NCI-H2029 (cell line): ENCODE results near the gene PTK7.
"Not testable (repeated sequence)": the region's sequence is repeated elsewhere in the genome, so short reads cannot be mapped to it uniquely, and the experiment has no call there.

Experiments used
- DNase-seq: peaks from one replicate; lab custom pipeline; 2025; lab: John Stamatoyannopoulos, UW

The PTK7 gene

DNA sequence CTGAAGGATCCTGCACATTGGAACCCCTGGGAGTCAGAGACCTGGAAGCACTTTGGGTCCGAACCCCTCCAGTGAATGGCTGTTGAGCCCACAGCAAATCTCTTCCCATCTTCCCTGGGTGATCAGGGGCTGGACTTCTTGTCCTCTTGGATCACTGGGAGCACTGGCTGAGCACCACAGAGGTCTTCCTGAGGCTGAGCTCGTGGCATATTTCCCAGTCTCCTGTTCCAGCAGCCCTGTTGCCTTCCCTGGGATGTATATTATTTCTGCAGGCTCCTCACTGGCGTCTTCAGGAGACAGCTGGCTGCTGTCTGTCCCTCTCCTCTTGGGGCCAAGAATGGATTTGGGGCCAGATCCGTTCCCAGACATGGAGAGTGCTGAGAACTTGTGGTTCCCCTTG is 43.4 kb downstream of the PTK7 start:
- no peak for DNase-seq

DNA sequence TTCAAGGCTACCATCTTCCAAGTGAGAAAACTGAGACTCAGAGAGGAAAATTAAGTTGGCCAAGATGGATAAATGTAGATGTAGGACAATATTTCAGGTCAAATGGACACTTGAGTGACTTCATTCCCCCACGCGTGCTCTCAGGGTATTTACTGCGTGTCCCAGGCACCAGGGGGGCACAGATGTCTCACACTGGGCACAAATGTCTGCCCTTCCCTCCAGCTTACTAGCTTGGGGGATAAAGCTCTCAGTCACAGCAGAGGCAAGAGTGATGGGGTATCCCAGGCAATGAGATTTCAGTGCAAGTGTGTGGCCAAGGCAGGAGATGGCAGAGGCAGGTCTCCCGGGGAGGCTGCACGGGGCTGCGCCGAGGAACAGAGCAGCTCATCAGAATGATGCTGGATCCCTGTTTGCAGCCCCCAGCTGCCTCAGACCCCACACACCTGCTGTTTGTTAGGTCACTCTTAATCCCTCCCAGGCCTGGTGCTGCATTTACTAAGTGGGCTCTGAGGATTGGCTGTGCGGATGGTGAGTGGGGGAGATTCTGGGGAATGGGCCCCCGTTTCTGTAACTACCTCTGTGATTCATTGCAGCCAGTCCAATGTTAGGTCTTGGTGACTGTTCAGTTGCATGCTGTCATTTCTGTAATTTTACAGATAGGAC is 44.1 kb downstream of the PTK7 start:
- no peak for DNase-seq

DNA sequence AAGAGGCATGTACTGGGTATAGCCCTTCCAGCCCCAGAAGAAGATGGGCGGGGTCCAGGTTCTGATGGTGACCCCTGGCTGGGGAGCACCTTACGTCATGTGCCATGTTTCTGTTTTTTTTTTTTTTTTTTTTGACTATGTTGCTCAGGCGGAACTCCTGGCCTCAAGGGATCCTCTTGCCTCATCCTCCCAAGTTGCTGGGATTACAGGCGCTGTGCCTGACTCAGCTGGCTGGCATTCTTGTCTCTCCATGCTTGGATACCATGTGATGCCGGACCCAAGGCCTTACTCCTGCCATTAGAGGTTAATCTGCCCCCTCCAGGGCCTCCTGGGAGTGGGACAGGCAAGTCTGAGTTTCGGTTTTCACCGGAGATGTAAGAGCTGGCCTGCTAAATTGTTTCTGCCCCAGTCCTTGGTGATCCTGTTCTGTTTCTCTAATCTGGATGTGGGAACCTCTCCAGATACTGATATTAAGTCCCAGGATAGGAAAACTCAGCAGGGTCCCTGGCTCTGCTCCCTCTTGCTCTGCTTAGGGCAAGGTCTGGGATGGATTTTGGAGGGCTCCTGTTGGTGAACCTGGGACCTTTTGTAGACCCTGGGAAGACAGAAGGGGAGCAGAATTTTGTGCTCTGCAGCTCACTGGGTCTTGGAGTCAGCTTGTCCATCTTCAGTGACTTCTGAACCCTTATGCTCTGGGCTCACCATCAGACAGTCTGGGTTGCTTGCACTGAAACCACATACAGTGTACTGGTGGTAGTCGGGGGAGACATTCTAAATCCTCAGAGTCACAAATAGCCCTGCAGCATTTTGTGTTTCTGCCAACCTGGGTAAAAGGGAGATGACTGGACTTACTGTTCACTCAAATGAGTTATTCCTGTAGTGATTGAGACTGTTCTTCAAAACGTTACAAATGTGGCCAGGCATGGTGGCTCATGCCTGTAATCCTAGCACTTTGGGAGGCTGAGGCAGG is 45.1 kb downstream of the PTK7 start:
- no peak for DNase-seq

DNA sequence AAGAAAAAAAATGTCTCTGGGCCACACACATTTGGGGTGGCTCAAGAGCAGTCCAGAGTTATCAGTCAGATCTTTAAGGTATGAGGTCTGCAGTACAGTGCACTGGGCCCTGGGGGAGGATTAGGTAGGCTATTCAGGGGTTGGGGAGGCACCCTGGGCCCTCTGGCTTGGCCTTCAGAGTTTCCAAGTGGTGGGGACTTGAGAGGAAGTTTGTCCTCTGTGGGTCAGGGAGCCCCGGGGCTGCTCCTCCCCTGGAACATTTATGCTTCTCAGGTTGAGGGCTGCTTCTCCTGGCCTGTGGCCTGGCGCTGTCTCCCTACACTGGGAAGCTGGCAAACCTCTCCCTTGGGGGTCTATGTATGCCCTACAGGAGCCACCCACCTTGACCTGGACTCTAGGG is 46.0 kb downstream of the PTK7 start:
- DNase-seq, result no peak

DNA sequence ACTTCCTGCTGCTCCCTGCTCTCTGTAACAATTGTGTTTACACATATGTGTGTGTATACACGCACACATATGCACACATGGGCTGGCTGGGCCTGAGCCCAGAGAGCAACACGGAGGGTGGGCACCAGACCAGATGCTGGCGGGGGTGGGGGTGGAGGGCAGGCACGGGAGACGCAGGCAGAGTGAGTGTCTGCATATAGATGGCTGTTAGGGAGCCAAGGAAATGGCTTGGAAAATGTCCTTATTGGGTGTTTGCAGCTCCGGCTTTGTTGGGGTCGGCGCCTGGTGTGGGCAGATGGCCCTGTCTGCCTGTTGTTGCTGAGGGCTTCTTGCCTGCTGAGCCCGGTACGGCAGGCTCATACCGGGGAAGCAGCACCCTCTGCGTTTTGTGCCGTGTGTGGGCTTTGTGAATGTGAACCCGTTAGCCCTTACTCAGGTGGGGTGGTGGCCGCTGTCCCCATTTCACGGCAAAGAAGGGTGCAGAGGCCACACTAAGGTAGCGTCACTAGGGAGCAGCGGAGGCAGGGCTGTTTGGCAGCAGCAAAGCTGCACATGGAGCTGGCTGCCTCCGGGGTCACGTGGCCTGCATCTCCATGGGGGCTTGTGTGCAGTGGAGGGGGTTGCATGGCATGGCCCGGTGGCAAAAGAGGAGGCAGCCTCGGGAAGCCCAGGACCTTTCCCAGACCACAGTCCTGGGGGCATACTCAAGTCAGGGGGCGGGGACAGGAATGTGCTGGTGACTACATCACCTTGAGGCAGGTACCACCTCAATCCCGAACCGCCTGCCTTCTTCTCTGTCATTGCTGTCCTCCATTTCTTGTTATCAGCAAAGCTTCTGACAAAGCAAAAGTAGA is 47.6 kb downstream of the PTK7 start:
- DNase-seq, result no peak

DNA sequence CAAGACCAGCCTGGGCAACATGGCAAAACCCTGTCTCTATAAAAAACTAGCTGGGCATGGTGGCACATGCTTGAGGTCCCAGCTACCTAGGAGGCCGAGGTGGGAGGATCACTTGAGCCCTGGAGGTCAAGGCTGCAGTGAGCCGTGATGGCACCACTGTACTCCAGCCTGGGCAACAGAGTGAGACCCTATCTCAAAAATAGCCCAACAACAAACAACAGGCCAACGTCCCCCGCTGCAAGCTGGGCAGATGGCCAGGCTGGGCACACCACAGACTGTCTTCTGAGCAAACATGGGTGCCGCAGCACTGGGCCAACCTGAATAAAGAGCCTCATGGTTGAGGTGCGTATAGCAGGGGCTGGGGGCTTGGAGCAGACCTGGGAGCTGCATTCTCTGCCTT is 48.4 kb downstream of the PTK7 start:
- no peak for DNase-seq

DNA sequence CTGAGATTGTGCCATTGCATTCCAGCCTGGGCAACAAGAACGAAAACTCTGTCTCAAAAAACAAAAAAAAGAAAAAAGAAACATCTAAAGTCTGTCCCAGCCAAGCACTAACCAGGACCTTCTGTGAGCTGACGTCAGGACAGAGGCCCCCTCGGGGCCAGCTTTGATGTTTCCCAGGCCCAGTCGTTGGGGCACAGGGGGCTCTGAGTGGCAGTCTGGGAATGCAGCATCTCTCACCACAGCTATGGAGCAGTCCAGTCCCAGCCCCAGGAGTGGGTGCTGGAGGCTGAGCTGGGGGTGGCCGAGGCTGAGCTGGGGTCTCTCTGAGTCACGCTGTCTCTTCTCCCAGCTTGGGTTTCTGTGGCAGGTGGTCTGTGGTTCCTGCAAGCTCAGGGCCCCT is 49.0 kb downstream of the PTK7 start:
- DNase-seq, result no peak

DNA sequence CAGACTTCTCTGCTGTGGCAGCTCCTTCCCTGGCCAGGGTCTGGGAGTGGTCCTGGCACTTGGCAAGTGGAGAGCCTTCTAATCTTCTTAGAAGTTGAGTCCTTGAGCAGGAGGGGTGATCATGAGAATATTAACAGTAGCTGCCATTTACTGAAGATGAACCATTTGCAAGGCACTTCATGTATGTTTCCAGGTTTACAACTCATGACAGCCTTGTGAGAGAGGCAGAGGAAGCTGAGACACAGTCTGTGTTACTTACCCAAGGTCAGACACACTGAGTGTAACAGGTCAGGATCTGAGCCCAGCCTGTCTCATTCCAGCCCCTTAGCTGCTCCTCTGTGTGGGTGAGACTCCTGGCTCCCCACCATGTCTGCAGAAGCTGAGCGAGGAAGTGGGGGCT is 49.4 kb downstream of the PTK7 start:
- no peak for DNase-seq

DNA sequence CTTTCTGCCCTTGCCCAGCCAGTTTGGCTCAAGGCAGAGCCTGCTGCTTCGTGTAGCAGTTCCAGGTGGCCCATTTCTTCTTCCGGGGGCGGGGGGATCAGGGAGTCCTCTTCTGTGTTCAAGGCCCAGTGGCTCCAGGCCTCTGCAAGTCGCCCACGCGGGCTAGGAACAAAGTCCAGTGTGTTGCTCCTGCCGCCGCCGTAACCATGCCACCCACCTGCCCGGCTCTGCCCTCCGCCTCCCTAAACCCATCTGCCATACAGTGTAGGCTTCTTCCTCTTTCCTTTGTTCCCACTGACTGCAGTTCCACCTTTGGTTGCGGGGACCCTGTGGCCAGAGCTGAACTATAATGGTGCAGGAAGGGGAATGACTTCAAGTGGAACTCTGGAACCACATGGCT is 51.1 kb downstream of the PTK7 start:
- no peak for DNase-seq

DNA sequence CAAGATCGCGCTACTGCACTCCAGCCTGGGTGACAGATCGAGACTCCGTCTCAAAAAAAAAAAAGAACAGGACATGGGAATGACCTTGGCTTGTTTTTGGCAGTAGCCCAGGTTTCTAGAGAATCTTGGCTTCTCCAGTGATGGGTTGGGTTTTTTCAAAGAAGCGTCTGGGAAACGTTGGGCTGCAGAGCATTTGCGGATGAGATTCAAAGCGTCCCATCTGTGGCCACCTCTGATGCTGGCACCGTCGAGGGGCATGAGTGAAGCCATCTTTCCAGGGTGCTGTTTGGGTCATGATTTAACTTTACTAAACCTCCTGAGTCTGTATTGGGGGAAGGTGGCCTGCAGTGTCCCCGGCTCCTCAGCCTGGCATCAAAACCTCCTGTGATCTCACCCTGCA is 51.8 kb downstream of the PTK7 start:
- DNase-seq, result no peak

DNA sequence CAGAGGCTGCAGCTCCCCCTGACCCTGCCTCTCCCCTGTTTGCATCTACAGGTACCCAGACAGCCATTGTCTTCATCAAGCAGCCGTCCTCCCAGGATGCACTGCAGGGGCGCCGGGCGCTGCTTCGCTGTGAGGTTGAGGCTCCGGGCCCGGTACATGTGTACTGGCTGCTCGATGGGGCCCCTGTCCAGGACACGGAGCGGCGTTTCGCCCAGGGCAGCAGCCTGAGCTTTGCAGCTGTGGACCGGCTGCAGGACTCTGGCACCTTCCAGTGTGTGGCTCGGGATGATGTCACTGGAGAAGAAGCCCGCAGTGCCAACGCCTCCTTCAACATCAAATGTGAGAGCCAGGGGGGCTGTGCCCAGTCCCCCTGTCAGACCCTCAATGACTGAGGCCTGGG is 52.8 kb downstream of the PTK7 start:
- DNase-seq, result no peak

DNA sequence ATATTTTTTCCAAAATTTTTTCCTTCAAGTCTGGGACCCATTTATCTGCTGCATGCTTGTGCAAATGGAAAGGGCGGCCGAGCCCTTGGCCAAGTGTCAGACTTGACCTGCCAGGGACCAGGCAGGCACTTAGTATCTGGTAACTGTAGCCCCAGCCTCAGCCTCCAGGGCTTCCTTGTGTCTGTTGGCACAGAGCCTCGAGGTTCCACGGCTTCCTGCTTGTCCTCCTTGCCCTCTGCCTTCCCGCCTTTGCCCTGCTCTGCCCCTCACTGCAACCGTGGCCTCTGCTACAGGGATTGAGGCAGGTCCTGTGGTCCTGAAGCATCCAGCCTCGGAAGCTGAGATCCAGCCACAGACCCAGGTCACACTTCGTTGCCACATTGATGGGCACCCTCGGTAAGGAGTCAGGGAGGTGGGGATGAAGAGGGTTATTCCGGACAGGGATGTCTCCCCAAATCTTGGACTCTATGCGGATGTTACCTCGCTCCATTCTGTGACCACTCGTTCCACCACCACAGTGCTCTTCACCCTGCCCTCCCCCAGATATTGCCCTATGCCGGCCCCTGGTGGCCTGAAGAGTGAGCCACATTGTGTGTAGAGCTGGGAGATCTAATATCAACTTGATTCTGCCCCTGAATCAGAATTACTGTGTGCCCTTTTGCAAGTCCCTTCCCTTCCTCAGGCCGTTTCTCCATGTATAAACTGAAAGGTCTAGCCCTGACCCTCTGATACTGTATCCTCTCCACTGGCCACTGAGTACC is 53.5 kb downstream of the PTK7 start:
- DNase-seq, result no peak

DNA sequence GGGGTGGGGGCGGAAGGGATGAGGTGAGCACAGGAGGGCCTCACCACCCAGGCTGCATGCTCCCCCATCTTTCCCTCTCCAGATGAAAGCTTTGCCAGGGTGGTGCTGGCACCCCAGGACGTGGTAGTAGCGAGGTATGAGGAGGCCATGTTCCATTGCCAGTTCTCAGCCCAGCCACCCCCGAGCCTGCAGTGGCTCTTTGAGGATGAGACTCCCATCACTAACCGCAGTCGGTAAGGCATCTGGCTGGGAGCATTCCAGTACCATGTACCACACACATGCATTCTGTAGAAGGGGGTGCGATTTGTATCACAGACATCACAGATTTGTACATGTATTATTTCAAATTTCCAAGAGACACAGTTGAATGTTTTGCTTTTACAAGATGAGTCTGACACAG is 54.3 kb downstream of the PTK7 start:
- DNase-seq, result no peak

DNA sequence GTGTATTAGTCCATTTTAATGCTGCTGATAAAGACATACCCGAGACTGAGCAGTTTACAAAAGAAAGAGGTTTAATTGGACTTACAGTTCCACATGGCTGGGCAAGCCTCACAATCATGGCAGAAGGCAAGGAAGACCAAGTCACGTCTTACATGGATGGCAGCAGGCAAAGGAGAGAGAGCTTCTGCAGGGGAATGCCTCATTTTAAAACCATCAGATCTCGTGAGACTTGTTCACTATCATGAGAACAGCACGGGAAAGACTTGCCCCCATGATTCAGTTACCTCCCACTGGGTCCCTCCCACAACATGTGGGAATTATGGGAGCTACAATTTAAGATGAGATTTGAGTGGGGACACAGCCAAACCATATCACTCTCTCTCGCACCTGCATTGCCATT is 55.3 kb downstream of the PTK7 start:
- DNase-seq, result not testable (repeated sequence)

DNA sequence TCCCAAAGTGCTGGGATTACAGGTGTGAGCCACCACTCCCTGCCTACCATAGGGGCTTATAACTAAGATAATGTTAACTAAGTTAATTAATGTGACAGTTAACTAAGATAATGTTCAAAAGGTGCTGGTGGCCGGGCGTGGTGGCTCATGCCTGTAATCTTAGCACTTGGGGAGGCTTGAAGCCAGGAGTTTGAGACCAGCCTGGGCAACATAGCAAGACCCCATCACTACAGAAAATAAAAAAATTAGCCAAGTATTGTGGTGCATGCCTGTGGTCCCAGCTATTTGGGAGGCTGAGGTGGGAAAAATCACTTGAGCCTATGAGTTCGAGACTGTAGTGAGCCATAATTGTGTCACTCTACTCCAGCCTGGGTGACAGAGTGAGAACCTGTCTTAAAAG is 62.2 kb downstream of the PTK7 start:
- no peak for DNase-seq

DNA sequence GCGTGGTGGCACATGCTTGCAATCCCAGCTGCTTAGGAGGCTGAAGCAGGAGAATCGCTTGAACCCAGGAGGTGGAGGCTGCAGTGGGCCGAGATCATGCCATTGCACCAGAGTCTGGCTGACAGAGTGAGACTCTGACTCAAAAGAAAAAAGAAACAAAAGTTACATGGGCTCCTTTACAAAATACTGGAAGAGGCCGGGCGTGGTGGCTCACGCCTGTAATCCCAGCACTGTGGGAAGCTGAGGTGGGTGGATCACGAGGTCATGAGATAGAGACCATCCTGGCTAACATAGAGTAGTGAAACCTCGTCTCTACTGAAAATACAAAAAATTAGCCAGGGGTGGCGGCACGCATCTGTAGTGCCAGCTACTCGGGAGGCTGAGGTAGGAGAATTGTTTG is 63.9 kb downstream of the PTK7 start:
- DNase-seq, result not testable (repeated sequence)

DNA sequence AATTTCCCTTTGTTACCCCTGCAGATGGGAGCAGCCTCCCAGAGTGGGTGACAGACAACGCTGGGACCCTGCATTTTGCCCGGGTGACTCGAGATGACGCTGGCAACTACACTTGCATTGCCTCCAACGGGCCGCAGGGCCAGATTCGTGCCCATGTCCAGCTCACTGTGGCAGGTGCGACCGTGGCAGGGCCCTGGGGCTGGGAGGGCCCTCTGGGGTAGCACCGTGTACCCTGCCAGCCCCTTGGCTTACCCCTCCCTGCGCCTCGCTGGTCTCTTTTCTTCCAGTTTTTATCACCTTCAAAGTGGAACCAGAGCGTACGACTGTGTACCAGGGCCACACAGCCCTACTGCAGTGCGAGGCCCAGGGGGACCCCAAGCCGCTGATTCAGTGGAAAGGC is 65.5 kb downstream of the PTK7 start:
- DNase-seq, result no peak

DNA sequence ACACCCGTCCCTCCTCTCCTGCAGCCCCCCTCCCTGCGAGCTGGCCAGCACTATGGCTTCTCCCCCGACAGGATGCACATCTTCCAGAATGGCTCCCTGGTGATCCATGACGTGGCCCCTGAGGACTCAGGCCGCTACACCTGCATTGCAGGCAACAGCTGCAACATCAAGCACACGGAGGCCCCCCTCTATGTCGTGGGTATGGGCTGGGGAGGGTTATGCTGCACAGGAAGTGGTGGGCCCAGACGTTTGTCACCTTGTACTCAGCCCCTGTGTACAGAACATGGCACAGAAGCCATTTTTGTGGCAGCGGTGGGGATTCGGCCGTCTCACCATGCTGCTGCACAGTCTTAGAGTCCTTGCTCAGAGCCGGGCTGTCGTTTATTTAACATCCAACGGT is 66.0 kb downstream of the PTK7 start:
- DNase-seq, result no peak

DNA sequence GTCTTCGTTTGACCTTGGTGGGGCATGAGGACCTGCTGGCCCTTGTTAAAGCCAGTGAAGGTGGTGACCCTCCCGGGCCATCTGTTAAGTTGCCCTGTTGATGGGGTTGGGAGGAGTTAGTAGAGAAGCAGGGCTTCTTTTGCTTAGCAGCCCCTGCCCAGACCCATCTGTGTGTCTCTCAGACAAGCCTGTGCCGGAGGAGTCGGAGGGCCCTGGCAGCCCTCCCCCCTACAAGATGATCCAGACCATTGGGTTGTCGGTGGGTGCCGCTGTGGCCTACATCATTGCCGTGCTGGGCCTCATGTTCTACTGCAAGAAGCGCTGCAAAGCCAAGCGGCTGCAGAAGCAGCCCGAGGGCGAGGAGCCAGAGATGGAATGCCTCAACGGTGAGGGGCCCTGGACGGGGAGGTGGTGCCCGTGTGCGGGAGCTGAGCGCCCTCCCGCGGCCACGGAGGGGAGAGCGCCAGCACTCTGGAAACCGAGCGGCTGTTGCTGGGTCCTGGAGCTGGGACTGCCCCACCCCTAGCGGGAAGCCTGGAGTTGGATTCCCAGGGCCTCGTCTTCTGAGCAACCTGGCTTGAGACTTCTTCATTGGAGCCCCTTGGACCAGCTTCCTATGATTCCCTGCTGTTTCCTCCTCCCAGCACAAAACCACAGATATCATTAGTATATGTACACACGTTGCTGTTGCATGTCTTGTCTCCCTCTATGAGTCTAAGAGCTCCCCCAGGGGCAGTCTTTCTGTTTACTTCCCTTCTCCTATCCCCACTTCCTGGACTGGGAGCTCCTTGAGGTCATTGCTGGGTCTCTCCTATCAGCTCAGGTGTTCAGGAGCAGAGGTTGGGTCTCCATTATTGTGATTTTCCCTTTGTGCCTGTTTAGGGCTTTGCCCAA is 67.4 kb downstream of the PTK7 start:
- DNase-seq, result peak; percentile 68

DNA sequence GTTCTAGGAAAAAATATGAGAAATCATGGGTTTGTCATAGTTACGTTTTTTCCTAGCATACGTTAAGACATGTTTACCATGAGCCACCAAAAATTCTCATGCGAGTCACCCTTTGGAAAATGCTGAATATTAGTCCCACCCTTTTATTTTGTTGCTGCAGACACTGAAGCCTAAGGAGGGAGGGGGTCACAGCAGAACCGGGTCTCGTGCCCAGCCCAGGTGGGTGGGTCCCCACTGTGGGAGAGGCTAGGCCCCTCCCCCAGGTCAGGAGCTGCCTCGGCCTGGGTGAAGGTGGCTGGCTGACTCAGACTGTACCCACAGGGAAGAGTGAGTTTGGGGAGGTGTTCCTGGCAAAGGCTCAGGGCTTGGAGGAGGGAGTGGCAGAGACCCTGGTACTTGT is 68.8 kb downstream of the PTK7 start:
- DNase-seq, result no peak

DNA sequence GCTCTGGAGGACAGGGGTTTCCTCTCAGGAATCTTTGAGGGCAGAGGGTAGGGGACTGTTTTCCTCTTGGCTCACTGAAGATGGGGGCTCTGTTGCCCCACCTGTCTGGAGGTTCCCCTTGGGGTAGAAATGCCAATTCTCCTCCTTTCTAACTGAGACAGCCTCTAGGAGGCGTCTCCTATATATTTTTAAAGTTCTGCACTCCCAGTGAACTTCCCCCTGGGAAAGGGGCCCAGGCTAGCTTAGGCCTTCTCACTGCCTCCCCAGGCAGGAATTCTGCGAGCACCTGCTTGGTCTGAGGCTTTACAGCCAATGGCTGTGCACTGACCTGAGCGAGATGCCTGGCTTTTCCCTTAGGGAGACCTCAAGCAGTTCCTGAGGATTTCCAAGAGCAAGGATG is 70.1 kb downstream of the PTK7 start:
- no peak for DNase-seq
